Cardiac fibroblast (primary cell): ENCODE results near the gene ACOX2.
"Not testable (repeated sequence)": the region's sequence is repeated elsewhere in the genome, so short reads cannot be mapped to it uniquely, and the experiment has no call there.

ENCODE experiments used
- DNase-seq, 2 donors: peaks; one replicate each; pipeline versions ENCODE4 v3.0.0 to v3.0.0-alpha.2; 2010; ENCODE audit warnings: low read depth in 2 of 2
- H3K4me3 ChIP-seq, 2 donors: replicated peaks in 1 of 2; 1 replicate in 1 of 2; 2 replicates in 1 of 2; pipeline ENCODE4 v1.5.1; 2011; ENCODE audit warnings: low read depth in 2 of 2, low read length in 2 of 2, mild to moderate bottlenecking in 2 of 2, moderate library complexity in 1 of 2
- TF ChIP-seq, protein P1 (sequence below): IDR thresholded peaks from one replicate; pipeline ENCODE4 v1.5.1; 2011; ENCODE audit warnings: low read depth, mild to moderate bottlenecking, low read length, inconsistent platforms

Gene ACOX2

DNA sequence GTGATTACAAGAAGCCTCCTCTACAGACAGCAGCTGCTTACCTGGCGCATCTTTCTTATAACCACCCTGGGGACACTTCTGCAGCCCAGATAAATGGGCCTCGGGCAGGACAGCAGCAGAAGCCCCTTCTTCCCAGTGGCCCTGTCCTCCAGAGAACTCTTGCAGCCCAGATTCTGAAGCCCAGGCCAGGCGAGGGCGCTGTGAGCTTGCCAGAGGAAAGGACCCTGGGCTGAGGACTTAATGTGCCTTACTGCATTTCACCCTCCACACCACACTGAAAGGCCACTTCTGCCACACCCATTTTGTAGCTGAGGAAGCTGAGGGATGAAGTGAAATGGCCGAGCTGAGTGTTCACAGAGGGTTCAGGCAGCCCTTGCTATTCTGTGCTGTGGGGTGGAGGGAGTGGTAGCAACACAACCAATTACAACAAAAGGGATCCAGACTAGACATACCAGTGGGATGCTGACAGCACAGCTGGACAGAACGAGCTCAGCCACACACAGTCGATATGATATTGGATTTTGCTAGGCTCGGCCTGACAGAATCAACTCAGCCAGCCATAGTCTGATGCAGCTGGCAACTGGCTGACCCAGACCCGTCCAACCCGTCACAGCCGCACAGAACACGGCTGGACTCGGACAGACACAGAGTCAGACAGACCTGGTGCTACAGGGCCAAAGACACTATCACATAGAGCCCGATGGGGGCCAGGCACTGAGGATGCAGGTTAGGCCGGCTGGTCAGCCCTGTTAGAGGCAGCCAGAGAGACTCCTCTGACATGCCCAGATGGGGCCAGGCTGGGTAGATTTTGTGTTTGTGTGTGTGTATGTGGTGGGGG is 7.3 kb downstream of the ACOX2 start:
- peak; percentile 33 to 44 for DNase-seq
- H3K4me3 ChIP-seq, result no peak overlapping the region
- TF ChIP-seq, protein P1, sequence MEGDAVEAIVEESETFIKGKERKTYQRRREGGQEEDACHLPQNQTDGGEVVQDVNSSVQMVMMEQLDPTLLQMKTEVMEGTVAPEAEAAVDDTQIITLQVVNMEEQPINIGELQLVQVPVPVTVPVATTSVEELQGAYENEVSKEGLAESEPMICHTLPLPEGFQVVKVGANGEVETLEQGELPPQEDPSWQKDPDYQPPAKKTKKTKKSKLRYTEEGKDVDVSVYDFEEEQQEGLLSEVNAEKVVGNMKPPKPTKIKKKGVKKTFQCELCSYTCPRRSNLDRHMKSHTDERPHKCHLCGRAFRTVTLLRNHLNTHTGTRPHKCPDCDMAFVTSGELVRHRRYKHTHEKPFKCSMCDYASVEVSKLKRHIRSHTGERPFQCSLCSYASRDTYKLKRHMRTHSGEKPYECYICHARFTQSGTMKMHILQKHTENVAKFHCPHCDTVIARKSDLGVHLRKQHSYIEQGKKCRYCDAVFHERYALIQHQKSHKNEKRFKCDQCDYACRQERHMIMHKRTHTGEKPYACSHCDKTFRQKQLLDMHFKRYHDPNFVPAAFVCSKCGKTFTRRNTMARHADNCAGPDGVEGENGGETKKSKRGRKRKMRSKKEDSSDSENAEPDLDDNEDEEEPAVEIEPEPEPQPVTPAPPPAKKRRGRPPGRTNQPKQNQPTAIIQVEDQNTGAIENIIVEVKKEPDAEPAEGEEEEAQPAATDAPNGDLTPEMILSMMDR, result peak; percentile 47

DNA sequence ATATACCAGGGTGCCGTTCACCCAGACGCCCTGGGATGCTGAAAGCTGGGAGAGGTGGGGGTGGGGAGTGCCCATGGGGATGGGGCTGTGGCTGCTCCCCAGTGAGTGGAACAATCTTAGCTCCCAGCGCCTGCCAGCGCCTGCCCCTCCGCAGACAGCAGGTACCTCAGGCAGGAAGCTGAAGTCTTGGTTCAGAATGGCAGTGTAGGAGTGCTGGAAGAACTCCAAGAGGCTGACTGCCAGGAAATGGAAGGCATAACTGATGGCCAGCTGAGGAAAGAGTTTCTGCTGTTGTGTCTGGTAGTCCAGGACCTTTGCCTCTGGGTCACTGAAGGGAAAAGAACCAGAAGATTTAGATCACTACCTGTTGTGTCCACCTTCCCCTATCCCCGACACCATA is 8.4 kb downstream of the ACOX2 start:
- peak; percentile 57 to 79 for DNase-seq
- TF ChIP-seq, protein P1, result no peak
- no peak overlapping the region for H3K4me3 ChIP-seq

DNA sequence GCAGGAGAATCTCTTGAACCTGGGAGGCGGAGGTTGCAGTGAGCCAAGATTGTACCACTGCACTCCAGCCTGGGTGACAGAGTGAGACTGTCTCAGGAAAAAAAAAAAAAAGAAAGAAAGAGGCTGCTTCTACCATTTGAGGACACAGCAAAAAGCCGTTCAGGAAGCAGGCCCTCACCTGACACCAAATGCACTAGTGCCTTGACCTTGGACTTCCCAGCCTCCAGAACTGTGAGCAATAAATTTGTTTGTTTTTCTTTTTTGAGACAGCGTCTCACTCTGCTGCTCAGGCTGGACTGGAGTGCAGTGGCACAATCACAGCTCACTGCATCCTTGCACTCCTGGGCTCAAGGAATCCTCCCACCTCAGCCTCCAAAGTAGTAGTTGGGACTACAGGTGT is 9.6 kb downstream of the ACOX2 start:
- not testable (repeated sequence) for H3K4me3 ChIP-seq, DNase-seq

DNA sequence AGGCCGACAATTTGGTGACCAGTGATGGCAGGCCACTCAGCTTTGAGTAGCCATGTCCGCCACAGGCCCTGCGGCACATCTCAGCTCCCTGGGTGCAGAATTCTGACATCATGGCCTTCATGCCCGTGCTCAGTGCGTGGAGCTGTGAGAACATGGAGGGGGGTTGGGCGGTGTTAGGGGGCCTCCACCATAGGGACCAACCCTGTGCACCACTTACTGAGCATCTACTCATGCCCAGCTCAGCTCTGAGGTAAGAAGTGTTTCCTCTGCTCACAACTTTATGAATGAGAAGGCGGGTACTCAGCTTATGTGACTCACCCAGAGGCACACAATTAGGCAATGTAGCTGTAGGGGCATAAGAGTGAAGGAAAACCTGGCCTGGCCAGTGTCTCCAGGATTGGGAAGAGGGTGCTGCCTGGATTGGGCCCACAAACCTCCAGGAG is 10.5 kb downstream of the ACOX2 start:
- TF ChIP-seq, protein P1, result no peak
- H3K4me3 ChIP-seq, result no peak overlapping the region
- peak; percentile 93 to 96 for DNase-seq

DNA sequence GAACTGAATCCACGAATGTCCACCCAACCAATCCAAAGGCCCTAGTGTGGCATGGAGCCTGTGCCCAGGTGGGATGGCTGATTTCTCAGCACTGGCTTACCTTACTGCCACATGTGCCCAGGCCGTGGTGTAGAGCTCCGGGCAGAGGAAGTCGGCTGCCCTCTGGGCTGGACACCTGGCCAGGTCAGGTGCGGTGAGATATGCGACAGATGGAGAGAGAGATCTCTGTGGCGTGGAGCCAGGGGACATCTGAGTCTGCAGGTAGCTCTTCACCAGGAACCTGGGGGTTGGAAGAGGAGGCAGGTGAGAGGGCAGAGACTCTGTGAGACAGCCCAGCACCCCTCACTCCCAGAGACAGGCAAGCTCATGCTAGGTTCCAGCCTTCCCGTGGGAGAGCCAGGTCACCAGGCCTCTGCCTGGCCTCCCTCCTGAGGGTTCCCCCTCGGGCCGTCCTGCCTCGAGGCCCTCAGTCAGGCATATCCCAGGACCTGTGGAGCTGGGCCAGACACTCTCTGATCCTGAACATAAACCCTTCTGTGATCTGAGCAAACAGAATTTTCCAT is 12.6 kb downstream of the ACOX2 start:
- TF ChIP-seq, protein P1, result no peak
- H3K4me3 ChIP-seq, result no peak overlapping the region
- DNase-seq, result no peak

DNA sequence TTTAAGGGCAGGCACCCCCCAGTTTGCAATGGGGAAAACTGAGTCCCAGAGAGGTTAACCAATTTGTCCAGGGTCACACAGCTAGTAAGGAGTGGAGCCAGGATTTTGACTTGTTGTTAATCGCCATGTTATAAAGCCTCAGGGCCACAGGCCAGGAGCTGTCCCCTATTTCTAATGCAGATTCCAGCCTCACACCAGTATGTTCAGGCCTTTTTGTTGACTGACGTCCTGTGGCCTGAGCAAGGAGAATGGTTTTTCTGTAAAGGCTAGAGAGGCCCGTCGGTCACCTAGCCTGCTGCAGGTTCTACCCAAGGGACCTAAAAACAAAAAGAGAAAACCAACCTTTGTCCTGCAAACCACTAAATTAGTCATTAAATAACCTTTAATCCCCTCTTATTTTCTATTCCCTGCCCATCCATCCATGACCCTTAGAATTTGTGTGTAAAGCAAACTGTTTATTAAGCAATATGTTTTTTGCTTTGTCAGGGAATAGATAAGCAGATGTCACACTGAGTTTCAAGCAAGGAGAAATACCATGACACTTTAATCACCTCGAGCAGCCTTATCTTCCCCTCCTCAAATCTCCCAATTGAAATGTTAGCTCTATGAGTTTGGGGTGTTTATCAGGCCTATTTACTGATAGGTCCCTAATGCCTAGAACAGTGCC is 14.1 kb downstream of the ACOX2 start:
- no peak for DNase-seq
- TF ChIP-seq, protein P1, result no peak
- no peak overlapping the region for H3K4me3 ChIP-seq
